ENCODE measurements around the gene S1PR4. TPM values are rescaled to one million over a fixed set of nuclear protein-coding genes. Genes with fewer than 3 reads are reported as not detected.

The S1PR4 gene
- total and polyA plus RNA-seq, 9 of the 15 experiments (the other 6 are each of a cell fraction or from before 2014, with no cell fraction given): 0.27 TPM; not detected in 8

DNA sequence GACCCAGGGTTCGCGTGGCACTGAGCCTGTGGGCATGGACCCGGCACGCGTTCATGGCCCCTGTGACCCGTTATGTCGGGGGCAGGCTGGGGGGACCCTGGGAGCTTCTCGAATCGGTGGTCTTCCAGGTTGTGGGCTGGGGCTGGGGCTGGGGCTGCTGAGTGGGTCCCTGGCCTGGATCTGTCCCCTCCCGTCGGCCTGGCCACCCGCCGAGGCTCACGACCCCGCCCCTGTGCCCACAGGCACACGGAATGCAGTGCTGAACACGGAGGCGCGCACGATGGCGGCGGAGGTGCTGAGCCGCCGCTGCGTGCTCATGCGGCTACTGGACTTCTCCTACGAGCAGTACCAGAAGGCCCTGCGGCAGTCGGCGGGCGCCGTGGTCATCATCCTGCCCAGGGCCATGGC lies 13.7 kb downstream of the S1PR4 start:
- ATAC-seq (no peak), DNase-seq (ENCODE audit: extremely low read depth in 1 of 4, low spot score in 3 of 4) (no peak), FAIRE-seq (no peak)
- no peak overlapping the region for H2AFZ ChIP-seq (ENCODE audit: low read depth, low read length)
- peaks cover 17 to 95% of the 10 kb centered on the region in 2 experiments for H3K4me1 ChIP-seq (replicated peaks in 1 of 2; ENCODE audit: control insufficient read depth in 2 of 2, insufficient read depth in 2 of 2, low read length in 2 of 2)
- peak overlapping the region in 1 of 2 experiments; percentile 74; a peak in 1 of 4 replicates for H3K9ac ChIP-seq (ENCODE audit: insufficient read depth in 1 of 2, low read depth in 2 of 2, low read length in 2 of 2)
- H3K9me3 ChIP-seq (replicated peaks; ENCODE audit: control insufficient read depth, insufficient read depth, low read depth, low read length): no peaks in the 10 kb centered on the region
- peaks cover 84% of the 10 kb centered on the region; the same call in 2 of the 3 replicates for H3K36me3 ChIP-seq (ENCODE audit: control insufficient read depth, insufficient read depth, low read length)
- no peak overlapping the region for H3K4me3 ChIP-seq
- intact Hi-C loops (cut with micrococcal nuclease): no loop called here
- BruUV-seq (replicated peaks): no TSS peak
- no peaks in the 10 kb centered on the region for H3K27me3 ChIP-seq (ENCODE audit: control insufficient read depth in 2 of 2, insufficient read depth in 2 of 2, low read length in 2 of 2)
- peak; percentile 37; the same call in 1 of the 2 replicates for TF ChIP-seq HNRNPL (IDR thresholded peaks at IDR 0.05; ENCODE audit: low read depth, low read length)
- TF ChIP-seq ZBTB33 (CRISPR knock-in tag; IDR thresholded peaks at IDR 0.05): peak; percentile 65; the same call in 1 of the 2 replicates
- no peak for TF ChIP-seq MTA3 (IDR thresholded peaks at IDR 0.05; ENCODE audit: borderline replicate concordance)
- H4K20me1 ChIP-seq (replicated peaks; ENCODE audit: control insufficient read depth, insufficient read depth, low read length): peaks cover 26% of the 10 kb centered on the region; the same call in 1 of the 2 replicates
- no peak overlapping the region for H3K4me2 ChIP-seq (ENCODE audit: insufficient read depth, low read length)
- in situ Hi-C loops (cut with MboI): no loop called here
- CTCF ChIA-PET (ENCODE audit: low intra/inter-chr PET ratio): no interaction called here
- POLR2A ChIA-PET: interaction anchor here (1.2 kb wide), 1 partner anchor 11 kb away, joined by 4 read pairs; no protein-coding TSS in a partner anchor
- no peak overlapping the region for H3K27ac ChIP-seq (ENCODE audit: extremely low read depth, low read depth, low read length)
- H3K9me1 ChIP-seq (ENCODE audit: control insufficient read depth, insufficient read depth, low read length): no peaks in the 10 kb centered on the region
- H3K79me2 ChIP-seq (ENCODE audit: control insufficient read depth, insufficient read depth, low read length): peaks cover 78% of the 10 kb centered on the region
- WGBS (ENCODE audit: insufficient coverage, low coverage, missing lambda C conversion rate): 94% methylated on average over 13 of the region's 32 CpGs

All from K562 (cell line).